Duodenal mucosa (tissue), 2 donors: ENCODE data around the gene SLC25A24.
A peak's percentile ranks its signal among the peaks of the same experiment; 100 is the strongest.
"Not testable (repeated sequence)": the region's sequence is repeated elsewhere in the genome, so short reads cannot be mapped to it uniquely, and the experiment has no call there.

Source experiments
- H3K27ac ChIP-seq: one replicate; pipeline ENCODE4 v1.7.0; 2013; ENCODE audit warnings: low read depth, low read length
- H3K27me3 ChIP-seq, 2 donors: one replicate each; pipeline ENCODE4 v1.7.0; 2013; ENCODE audit warnings: low read length in 2 of 2, control low read depth in 1 of 2; ENCODE audit not compliant: insufficient read depth in 2 of 2, control insufficient read depth in 1 of 2
- H3K36me3 ChIP-seq, 2 donors: one replicate each; pipeline ENCODE4 v1.7.0; 2013; ENCODE audit warnings: low read length in 2 of 2, control low read depth in 1 of 2; ENCODE audit not compliant: insufficient read depth in 2 of 2, control insufficient read depth in 1 of 2
- H3K4me1 ChIP-seq, 2 donors: one replicate each; pipeline ENCODE4 v1.7.0; 2013; ENCODE audit warnings: low read length in 2 of 2, control low read depth in 1 of 2; ENCODE audit not compliant: insufficient read depth in 2 of 2, control insufficient read depth in 1 of 2
- H3K4me3 ChIP-seq, 2 donors: one replicate each; pipeline ENCODE4 v1.7.0; 2013; ENCODE audit warnings: low read length in 2 of 2, low read depth in 1 of 2
- H3K9ac ChIP-seq, 2 donors: one replicate each; pipeline ENCODE4 v1.7.0; 2013; ENCODE audit warnings: low read length in 2 of 2, low read depth in 1 of 2
- H3K9me3 ChIP-seq, 2 donors: one replicate each; pipeline ENCODE4 v1.7.0; 2013; ENCODE audit warnings: low read length in 2 of 2, control low read depth in 1 of 2; ENCODE audit not compliant: control insufficient read depth in 1 of 2

Gene SLC25A24

GRCh38 chr1:108217007-108217406 lies 16.9 kb upstream of the SLC25A24 start:
- not testable (repeated sequence) for H3K4me1 ChIP-seq, H3K4me3 ChIP-seq, H3K27me3 ChIP-seq, H3K36me3 ChIP-seq, H3K27ac ChIP-seq, H3K9ac ChIP-seq, H3K9me3 ChIP-seq

- H3K4me1 ChIP-seq, H3K9me3 ChIP-seq, H3K27ac ChIP-seq, H3K9ac ChIP-seq, H3K36me3 ChIP-seq, H3K4me3 ChIP-seq: not testable (repeated sequence)
- H3K27me3 ChIP-seq = peaks cover 6 to 11% of the 10 kb centered on the region in 2 donors
Observed at GRCh38 chr1:108216028-108216890, 16.1 kb upstream of the SLC25A24 start.

GRCh38 chr1:108214641-108215465 lies 14.7 kb upstream of the SLC25A24 start:
- H3K4me1 ChIP-seq, H3K36me3 ChIP-seq, H3K9ac ChIP-seq, H3K9me3 ChIP-seq, H3K27ac ChIP-seq, H3K4me3 ChIP-seq: not testable (repeated sequence)
- peaks cover 11% of the 10 kb centered on the region in 2 donors for H3K27me3 ChIP-seq

GRCh38 chr1:108211014-108211413 lies 10.9 kb upstream of the SLC25A24 start:
- Histone ChIP-seq H3K36me3 (no peaks in the 10 kb centered on the region), H3K27me3 (peaks cover 11 to 18% of the 10 kb centered on the region in 2 donors), H3K9me3 (no peaks in the 10 kb centered on the region), H3K9ac (no peak overlapping the region), H3K27ac (no peak overlapping the region), H3K4me3 (no peak overlapping the region), H3K4me1 (no peaks in the 10 kb centered on the region)

GRCh38 chr1:108209456-108210108 lies 9.4 kb upstream of the SLC25A24 start:
- H3K4me1 ChIP-seq = no peaks in the 10 kb centered on the region
- H3K36me3 ChIP-seq = no peaks in the 10 kb centered on the region
- H3K27me3 ChIP-seq = peaks cover 11 to 18% of the 10 kb centered on the region in 2 donors
- no peak overlapping the region for H3K4me3 ChIP-seq
- no peak overlapping the region for H3K27ac ChIP-seq
- no peak overlapping the region for H3K9ac ChIP-seq
- no peaks in the 10 kb centered on the region for H3K9me3 ChIP-seq

- H3K4me3 ChIP-seq = no peak overlapping the region
- no peak overlapping the region for H3K9ac ChIP-seq
- H3K4me1 ChIP-seq = no peaks in the 10 kb centered on the region
- H3K27me3 ChIP-seq = peaks cover 11 to 18% of the 10 kb centered on the region in 2 donors
- H3K27ac ChIP-seq = no peak overlapping the region
- no peaks in the 10 kb centered on the region for H3K9me3 ChIP-seq
- H3K36me3 ChIP-seq = no peaks in the 10 kb centered on the region
Observed at GRCh38 chr1:108208724-108209446, 8.7 kb upstream of the SLC25A24 start.

GRCh38 chr1:108203582-108203981 lies 3.4 kb upstream of the SLC25A24 start:
- not testable (repeated sequence) for H3K4me3 ChIP-seq, H3K9ac ChIP-seq, H3K27ac ChIP-seq, H3K36me3 ChIP-seq, H3K27me3 ChIP-seq, H3K9me3 ChIP-seq
- peaks cover 3 to 24% of the 10 kb centered on the region in 2 donors for H3K4me1 ChIP-seq

GRCh38 chr1:108201687-108202086 lies 1.5 kb upstream of the SLC25A24 start:
- no peak overlapping the region for H3K27ac ChIP-seq

GRCh38 chr1:108200687-108201051 lies 526 bp upstream of the SLC25A24 start:
- peaks cover 13 to 29% of the 10 kb centered on the region in 2 donors for H3K4me1 ChIP-seq
- H3K4me3 ChIP-seq = peak overlapping the region; percentile 89 to 98
- H3K9ac ChIP-seq = peak overlapping the region; percentile 76 to 96
- no peaks in the 10 kb centered on the region for H3K9me3 ChIP-seq
- peak overlapping the region; percentile 90 for H3K27ac ChIP-seq
- H3K36me3 ChIP-seq = peaks cover 3 to 8% of the 10 kb centered on the region in 2 donors
- no peaks in the 10 kb centered on the region for H3K27me3 ChIP-seq

More at GRCh38 chr1:108201687-108202086, 1.5 kb upstream of the SLC25A24 start:
- no peaks in the 10 kb centered on the region for H3K36me3 ChIP-seq
- H3K9ac ChIP-seq = no peak overlapping the region
- no peaks in the 10 kb centered on the region for H3K27me3 ChIP-seq
- H3K4me1 ChIP-seq = peaks cover 13 to 29% of the 10 kb centered on the region in 2 donors
- no peaks in the 10 kb centered on the region for H3K9me3 ChIP-seq
- H3K4me3 ChIP-seq = no peak overlapping the region
